ENCODE results near the gene RADIL. TPM values are rescaled to one million over a fixed set of nuclear protein-coding genes. Genes with fewer than 3 reads are reported as not detected.

The RADIL gene
- total RNA-seq, 2 donors from 2014 or later = 2.1 to 29.0 TPM

DNA sequence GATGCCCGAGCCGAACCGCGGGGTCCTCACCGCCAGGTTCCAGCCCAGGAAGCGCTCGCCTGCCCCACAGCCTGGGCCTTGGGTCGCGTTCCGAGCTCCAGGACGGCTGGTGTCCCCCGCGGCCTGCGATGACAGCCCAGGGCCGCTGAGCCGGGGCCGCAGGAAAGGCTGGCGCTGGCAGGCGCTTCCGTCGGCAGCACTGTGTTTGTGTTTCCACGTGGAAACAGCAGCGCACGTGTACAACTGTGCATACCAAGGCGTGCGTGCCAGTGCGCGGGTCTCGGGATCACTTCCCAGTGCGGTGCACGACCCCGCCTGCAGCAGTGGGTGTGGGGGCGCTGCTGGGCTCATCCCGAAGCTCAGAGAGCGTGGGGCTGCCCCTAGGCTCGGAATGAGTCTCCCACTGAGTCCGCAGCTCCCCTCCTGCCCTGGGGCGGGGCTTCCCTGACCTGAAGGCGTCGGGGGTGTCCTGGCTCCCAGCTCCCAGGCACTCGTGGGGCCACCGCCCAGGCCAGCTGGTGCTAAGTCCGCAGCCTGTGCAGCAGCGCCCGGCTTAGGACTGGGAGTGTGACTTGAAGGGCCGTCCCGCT, 90.9 kb downstream of the RADIL start:
- no peak overlapping the region for H3K4me3 ChIP-seq
- WGBS, 2 donors = 23 to 52% methylated on average over 6 to 47 of the region's 47 CpGs
- H3K9me3 ChIP-seq = no peaks in the 10 kb centered on the region
- ATAC-seq = peak; percentile 51
- intact Hi-C loops (cut with DNase I) = no loop called here
- peaks cover 9 to 12% of the 10 kb centered on the region in 2 donors for H3K36me3 ChIP-seq (replicated peaks in 1 of 2; ENCODE audit: insufficient read depth in 1 of 2, low read depth in 2 of 2)
- H3K27ac ChIP-seq = peak overlapping the region in 2 of 4 donors; percentile 40 to 55
- H3K4me1 ChIP-seq = peaks cover 15% of the 10 kb centered on the region
- DNase-seq = peak in 3 of 4 donors; percentile 41 to 55 (median 45)
- H3K27me3 ChIP-seq = no peaks in the 10 kb centered on the region
- TF ChIP-seq POLR2A (IDR thresholded peaks at IDR 0.05) = no peak
- TF ChIP-seq, protein P1, sequence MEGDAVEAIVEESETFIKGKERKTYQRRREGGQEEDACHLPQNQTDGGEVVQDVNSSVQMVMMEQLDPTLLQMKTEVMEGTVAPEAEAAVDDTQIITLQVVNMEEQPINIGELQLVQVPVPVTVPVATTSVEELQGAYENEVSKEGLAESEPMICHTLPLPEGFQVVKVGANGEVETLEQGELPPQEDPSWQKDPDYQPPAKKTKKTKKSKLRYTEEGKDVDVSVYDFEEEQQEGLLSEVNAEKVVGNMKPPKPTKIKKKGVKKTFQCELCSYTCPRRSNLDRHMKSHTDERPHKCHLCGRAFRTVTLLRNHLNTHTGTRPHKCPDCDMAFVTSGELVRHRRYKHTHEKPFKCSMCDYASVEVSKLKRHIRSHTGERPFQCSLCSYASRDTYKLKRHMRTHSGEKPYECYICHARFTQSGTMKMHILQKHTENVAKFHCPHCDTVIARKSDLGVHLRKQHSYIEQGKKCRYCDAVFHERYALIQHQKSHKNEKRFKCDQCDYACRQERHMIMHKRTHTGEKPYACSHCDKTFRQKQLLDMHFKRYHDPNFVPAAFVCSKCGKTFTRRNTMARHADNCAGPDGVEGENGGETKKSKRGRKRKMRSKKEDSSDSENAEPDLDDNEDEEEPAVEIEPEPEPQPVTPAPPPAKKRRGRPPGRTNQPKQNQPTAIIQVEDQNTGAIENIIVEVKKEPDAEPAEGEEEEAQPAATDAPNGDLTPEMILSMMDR (IDR thresholded peaks at IDR 0.05) = no peak

DNA sequence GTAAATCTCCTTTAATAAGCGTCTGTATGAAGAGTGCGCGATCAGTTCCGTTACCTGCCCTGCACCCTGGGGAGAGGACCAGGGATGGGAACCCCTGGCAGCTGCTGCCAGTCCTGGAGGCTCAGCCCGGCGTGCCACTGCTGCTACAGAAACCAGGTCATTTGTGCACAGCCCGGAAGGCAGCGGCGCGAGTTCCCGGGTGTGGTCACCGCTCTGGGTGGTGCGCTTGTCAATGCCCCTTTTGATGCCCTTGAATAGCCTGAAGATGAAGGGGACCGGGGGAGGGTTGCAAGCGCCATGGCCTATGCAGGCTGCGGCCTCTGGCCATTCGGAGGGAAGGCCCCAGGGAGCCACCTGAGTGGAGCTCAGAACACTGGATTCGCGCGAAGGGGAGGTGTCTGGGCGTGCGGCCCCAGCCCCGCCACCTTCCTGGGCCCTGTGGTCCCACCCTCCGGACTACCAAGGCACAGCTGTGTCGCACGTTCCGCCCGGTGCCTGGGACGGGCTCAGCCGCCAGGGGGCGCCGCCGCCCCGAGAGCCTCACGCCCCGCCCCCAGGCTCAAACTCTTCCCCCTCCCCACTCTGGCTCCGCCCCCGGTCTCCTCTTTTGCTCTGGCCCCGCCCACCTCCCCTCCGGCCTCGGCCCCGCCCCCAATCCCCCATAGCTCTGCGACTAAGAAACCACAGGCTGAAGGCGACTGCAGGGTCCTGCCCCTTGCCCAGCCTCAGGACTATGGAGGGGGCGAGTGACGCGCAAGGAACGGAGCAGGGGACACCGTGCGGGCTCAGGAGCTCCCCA, 91.6 kb downstream of the RADIL start:
- H3K4me3 ChIP-seq = no peak overlapping the region
- peaks cover 15% of the 10 kb centered on the region for H3K4me1 ChIP-seq
- WGBS, 2 donors = 37 to 85% methylated on average over 10 to 45 of the region's 50 CpGs
- peak; percentile 56 to 91 (median 80) for DNase-seq
- TF ChIP-seq, protein P1 (IDR thresholded peaks at IDR 0.05) = peak; percentile 42 to 81 (median 67)
- no peak for TF ChIP-seq POLR2A (IDR thresholded peaks at IDR 0.05)
- H3K36me3 ChIP-seq (replicated peaks in 1 of 2; ENCODE audit: insufficient read depth in 1 of 2, low read depth in 2 of 2) = peaks cover 11 to 12% of the 10 kb centered on the region in 2 donors
- H3K27ac ChIP-seq = peak overlapping the region in 2 of 4 donors; percentile 40 to 55
- peak; percentile 81 for ATAC-seq
- intact Hi-C loops (cut with DNase I) = no loop called here
- H3K27me3 ChIP-seq = no peaks in the 10 kb centered on the region
- no peaks in the 10 kb centered on the region for H3K9me3 ChIP-seq

DNA sequence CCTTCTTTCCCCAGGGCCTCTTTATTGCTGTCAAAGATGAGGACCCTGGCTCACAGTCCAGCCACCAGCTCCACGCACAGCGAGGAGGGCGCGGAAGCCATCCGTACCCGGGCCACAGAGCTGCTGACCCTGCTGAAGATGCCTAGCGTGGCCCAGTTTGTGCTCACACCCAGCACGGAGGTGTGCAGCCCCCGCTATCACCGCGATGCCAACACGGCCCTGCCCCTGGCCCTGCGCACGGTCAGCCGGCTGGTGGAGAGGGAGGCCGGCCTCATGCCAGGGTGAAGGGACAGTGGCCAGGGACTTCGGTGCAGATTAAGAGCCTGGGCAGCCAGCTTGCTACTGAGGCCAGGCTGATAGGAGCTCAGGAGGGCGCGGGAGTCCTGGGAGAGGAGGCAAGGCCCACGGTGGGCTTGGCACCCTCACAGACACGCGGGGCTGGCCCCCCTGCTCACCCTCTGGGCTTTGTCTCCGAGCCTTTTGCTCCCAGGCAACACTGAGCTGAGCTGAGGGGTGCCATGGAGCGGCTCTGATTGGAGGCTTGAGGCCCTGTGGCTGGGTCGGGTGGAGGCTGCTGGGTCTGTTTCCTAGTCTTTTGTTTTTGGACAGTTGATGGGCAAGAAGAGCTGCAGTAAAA, 92.3 kb downstream of the RADIL start:
- 92 to 97% methylated on average over 6 to 20 of the region's 25 CpGs for WGBS, 2 donors
- intact Hi-C loops (cut with DNase I) = no loop called here

DNA sequence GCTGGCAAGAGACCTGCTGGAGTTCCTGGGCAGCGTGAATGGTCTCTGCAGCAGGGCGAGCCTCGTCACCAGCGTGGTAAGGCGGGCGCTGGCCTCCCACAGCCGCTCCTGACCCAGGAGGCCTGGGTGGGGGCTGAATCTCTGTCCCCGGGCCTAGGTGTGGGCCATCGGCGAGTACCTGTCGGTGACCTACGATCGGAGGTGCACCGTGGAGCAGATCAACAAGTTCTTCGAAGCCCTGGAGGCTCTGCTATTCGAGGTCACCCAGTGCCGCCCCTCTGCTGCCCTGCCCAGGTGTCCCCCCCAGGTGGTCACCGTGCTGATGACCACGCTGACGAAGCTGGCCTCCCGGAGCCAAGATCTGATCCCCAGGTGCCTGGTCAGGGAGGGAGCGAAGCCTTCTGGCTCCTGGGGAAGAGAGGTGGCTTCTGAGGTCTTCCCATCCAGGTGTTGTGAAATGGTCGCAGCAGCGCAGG, 93.0 kb downstream of the RADIL start:
- intact Hi-C loops (cut with DNase I) = no loop called here

More for the DNA sequence above, 92.3 kb downstream of the RADIL start:
- H3K36me3 ChIP-seq (replicated peaks in 1 of 2; ENCODE audit: insufficient read depth in 1 of 2, low read depth in 2 of 2) = peaks cover 12 to 16% of the 10 kb centered on the region in 2 donors
- ATAC-seq = no peak
- DNase-seq = no peak
- TF ChIP-seq, protein P1 (IDR thresholded peaks at IDR 0.05) = no peak
- TF ChIP-seq POLR2A (IDR thresholded peaks at IDR 0.05) = no peak
- no peaks in the 10 kb centered on the region for H3K27me3 ChIP-seq
- peaks cover 15% of the 10 kb centered on the region for H3K4me1 ChIP-seq
- no peak overlapping the region for H3K4me3 ChIP-seq
- no peaks in the 10 kb centered on the region for H3K9me3 ChIP-seq
- no peak overlapping the region for H3K27ac ChIP-seq

More for the DNA sequence above, 93.0 kb downstream of the RADIL start:
- Histone ChIP-seq H3K9me3 (no peaks in the 10 kb centered on the region), H3K27me3 (no peaks in the 10 kb centered on the region), H3K4me3 (no peak overlapping the region), H3K4me1 (peaks cover 15% of the 10 kb centered on the region), H3K36me3 (replicated peaks in 1 of 2; ENCODE audit: insufficient read depth in 1 of 2, low read depth in 2 of 2) (peaks cover 12 to 19% of the 10 kb centered on the region in 2 donors), H3K27ac (no peak overlapping the region)
- no peak for DNase-seq
- WGBS, 2 donors = 87 to 89% methylated on average over 13 to 23 of the region's 24 CpGs
- ATAC-seq = no peak
- TF ChIP-seq, protein P1 (IDR thresholded peaks at IDR 0.05) = no peak
- TF ChIP-seq POLR2A (IDR thresholded peaks at IDR 0.05) = no peak

Measured in body of pancreas (tissue), 4 donors.